ENCODE measurements around the gene KRT34.
"Not testable (repeated sequence)": the region's sequence is repeated elsewhere in the genome, so short reads cannot be mapped to it uniquely, and the experiment has no call there.

The KRT34 gene

DNA sequence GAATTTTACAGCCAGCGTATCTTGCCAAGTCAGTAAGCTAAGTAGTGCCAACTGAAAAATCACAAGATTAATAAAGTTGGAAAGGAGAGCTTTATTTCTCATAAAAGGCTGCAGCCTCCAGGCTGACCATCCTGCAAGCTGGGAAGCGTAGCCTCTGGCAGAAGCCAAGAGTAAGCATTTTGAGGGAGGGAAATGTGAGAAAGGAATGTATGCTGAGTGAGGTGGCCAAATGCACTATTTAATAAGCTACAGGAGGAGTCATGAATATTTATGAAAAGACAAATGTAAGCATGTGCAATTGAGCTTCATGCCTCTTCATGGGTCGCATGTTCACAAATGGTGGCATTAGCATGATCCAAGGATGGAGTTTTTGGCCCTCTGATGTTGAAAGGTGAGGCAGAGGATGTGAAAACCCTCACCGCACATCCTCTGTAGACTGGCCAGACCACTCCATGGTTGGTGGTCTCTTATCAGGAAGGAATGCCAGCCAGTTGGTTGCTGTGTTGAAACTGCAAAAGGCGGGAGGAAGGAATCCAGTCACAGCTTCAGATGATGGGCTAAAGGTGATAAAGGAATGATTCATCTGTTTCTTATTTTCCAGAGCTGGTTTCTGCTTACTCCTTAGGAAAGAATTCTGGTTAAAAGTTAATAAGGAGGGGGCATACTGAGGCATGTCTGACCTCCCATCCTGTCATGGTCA lies 21.7 kb downstream of the KRT34 start:
- no peak for DNase-seq

DNA sequence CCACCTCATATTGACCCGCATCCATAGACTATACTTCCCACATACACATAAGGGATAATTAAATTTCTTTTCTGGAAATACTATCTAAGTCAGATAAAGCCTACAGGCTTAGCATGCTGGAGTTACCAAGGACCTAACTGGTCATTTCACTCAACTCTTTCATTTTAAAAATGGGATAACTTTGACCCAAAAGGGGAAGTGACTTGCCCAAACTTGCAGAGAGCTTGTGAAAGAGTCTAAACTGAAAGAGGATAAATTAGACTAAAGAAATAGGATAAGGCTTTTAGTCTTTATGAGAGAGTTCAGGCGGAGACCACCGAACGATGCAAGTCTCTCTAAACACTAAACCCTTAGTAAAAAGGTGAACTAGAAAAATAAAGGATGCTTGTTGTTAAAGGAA lies 27.6 kb downstream of the KRT34 start:
- no peak for DNase-seq

GRCh38 chr17:41352597-41353366 lies 29.3 kb downstream of the KRT34 start:
- DNase-seq, result no peak

DNA sequence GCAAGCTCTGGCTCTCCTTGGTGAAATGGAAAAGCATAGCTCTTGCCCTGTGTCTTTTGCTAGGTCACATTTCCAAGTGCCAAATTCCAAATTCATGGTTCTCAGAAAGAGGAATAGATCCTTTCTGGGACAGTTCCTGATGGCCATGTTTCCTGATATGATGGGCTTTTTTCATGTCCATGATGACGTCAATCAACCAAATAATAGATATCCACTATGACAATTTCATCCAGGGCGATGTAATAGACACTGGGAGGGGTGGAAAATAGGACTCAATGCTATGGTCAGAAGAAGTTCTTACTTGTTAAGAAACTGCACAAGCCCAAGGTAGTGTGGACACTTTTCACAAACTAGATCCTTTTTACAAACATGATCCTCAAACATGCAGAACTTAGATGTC lies 30.9 kb downstream of the KRT34 start:
- no peak for DNase-seq

DNA sequence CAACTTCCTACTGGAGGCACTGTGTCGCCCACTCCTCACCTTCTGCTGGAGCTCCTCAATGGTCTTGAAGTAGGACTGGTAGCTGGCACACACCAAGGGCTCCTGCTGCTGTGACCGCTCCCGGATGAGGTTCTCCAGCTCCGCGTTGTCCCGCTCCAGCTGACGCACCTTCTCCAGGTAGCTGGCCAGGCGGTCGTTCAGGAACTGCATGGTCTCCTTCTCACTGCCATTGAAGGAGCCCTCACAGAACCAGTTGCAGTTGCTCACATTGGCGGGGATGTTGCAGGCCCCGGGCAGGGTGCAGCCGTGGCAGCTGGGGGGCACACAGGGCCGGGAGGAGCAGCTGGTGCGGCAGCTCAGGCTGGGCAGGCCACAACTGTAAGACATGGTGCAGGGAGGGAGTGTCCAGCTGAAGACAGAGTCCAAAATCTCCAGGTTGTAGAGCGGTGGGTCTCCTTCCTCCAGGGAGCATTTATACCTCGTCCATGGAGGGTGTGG lies 31.7 kb downstream of the KRT34 start, which contains the start of gene KRT33A:
Gene KRT33A (minus strand): TSS at position 448 of the 498 bp plus-strand sequence. CDS start 61 bp downstream, at position 387.
- not testable (repeated sequence) for DNase-seq

GRCh38 chr17:41347869-41348760 lies 34.0 kb downstream of the KRT34 start:
- DNase-seq, result no peak

- DNase-seq, result not testable (repeated sequence)
These were observed 35.7 kb downstream of the KRT34 start for GRCh38 chr17:41346421-41346820.

GRCh38 chr17:41345992-41346391 lies 36.1 kb downstream of the KRT34 start:
- DNase-seq, result no peak

- DNase-seq, result no peak
These were observed 39.1 kb downstream of the KRT34 start for GRCh38 chr17:41343029-41343428.

GRCh38 chr17:41340934-41341861 lies 40.9 kb downstream of the KRT34 start:
- DNase-seq, result peak; percentile 54

GRCh38 chr17:41340494-41340893 lies 41.6 kb downstream of the KRT34 start:
- no peak for DNase-seq

- DNase-seq, result no peak
These were observed 42.4 kb downstream of the KRT34 start for GRCh38 chr17:41339571-41340172.

DNA sequence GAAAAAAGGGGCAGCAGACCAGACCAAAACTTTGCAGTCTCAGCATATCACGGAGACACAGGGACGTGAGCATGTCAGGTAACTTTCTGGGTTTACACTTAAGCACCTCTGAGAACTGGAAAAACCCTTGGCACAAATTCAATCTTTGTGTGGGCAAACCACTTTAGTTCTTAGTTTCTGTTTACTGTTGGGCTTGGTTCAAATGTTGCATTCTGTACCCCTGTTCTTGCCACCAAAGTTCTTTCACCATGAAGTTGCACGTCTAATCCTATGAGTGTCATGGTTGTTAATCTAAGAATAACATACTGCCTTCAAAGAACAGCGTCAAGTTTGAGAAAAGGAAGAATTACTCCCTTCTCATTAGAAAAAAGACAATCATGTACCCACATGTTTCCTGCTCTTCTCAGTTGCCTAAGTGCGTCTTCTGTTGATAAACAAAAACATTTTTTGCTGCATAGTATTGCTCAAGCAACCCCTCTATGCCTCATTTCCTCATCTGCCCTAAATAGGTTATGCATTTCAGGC lies 43.1 kb downstream of the KRT34 start:
- peak; percentile 40 for DNase-seq

DNA sequence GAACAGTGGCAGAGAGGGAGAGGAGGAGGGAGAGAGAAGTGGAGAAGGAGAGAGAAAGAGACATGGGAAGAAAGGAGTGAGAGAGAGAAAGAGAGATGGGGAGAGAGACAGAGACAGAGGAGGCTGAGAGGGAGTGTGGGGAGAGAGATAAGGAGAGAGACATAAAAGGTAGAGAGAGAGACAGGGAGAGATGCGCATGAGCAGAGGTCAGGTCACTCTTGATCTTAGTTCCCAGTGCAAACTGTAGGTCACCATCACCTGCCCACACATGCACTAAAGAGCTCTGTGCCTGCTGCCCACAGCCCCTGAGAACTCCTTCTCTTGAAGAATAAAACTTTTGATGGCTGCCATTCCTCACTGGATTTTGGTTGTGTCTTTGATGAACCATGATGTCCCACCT lies 46.4 kb downstream of the KRT34 start:
- no peak for DNase-seq

- DNase-seq, result no peak
These were observed 47.5 kb downstream of the KRT34 start for GRCh38 chr17:41334385-41335305.

- no peak for DNase-seq
These were observed 48.3 kb downstream of the KRT34 start for GRCh38 chr17:41333836-41334235.

GRCh38 chr17:41333098-41333497 lies 49.0 kb downstream of the KRT34 start:
- DNase-seq, result no peak

- DNase-seq, result no peak
These were observed 49.9 kb downstream of the KRT34 start for GRCh38 chr17:41332239-41332638.

DNA sequence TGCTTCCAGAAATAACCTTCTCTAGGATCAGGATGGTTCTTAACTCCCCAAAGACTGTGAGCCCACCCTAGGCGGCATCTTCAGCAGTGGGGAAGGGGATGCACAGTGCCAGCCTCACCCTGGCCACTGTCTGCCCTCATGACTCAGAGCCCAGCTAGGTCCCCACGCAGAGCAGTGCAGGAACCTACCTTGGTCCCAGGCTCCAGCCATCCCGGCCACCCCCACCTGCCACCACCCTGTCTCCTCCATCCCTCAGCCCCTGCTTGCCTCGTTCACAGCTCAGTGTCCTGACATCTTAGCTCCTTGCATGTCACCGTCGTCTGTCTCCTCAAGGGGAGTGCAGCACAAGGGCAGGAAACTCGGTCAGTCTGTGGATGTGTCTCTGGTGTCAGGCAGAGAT lies 50.5 kb downstream of the KRT34 start:
- no peak for DNase-seq

All from activated CD4-positive, alpha-beta T cell treated with anti-CD3 and anti-CD28 coated beads, Interleukin-2, amount 50 U/mL, for 1 hour (primary cell).